HG03469 (cell line): Measurements from ENCODE around the gene LMCD1.

Source experiments
- ATAC-seq: cut with Tn5 transposase; IDR thresholded peaks from one replicate; pipeline ENCODE4 v1.9.1; 2021; ENCODE audit warnings: mild to moderate bottlenecking, moderate library complexity, moderate number of reproducible peaks; ENCODE audit not compliant: unreplicated experiment

LMCD1 gene

DNA sequence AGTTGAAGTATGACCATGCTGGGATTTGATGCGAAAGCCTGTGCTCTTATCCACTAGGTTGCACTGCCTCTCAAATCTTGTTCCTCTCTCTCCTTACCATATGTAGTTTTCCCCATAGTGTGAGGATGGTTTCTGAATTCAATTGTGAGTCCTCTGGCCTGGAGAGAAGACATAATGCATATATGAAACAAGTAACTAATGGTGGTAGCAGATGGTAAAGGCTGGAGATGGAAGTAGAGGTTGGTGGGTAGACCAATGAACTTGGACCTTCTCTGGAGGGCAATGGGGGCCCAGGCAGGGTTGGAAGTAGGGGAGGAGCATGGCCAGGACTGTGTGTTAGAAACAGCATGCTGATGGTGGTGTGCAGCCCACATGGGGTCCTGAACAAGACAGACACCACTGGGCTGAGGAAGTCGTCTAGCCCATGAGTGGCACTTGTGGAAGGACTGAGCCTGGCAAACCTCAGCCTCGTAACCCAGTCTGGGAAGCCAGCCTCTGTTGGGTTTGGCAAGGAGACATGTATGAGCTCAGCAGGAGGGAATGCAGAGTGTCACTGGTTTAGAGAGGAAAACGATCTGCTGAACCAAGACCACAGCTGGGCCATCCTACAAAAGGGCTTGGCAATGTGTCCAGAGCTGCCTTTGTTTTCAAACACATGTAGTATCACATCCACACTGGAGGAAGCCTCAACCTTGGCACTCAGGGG is 18.5 kb upstream of the LMCD1 start:
- no peak for ATAC-seq

- ATAC-seq, result no peak
Observed at GRCh38 chr3:8484409-8485140, 17.0 kb upstream of the LMCD1 start.

- no peak for ATAC-seq
Observed at GRCh38 chr3:8485141-8485870, 16.3 kb upstream of the LMCD1 start.

GRCh38 chr3:8485943-8486342 is 15.7 kb upstream of the LMCD1 start:
- no peak for ATAC-seq

- ATAC-seq, result no peak
Observed at GRCh38 chr3:8486434-8486833, 15.2 kb upstream of the LMCD1 start.

GRCh38 chr3:8486936-8487335 is 14.7 kb upstream of the LMCD1 start:
- no peak for ATAC-seq

DNA sequence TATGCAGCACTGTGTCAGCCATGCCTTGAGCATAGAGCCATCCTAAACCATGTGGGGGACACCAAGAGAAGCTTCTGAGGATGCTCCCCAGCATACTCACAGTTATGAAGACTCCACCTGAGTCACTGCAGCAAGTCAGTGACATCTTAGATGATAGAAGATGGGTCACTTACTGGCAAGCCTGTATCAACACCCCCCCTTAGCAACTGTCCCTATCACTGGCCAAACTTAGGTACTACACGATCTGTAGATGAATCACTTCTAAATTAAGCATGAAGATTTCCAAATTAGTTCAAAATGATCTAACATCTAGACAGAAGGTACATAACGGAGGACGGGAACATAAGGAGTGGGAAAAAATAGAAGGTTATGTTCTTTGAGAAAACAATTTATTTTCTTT is 13.2 kb upstream of the LMCD1 start:
- ATAC-seq, result no peak

GRCh38 chr3:8488877-8489276 is 12.7 kb upstream of the LMCD1 start:
- ATAC-seq, result no peak

DNA sequence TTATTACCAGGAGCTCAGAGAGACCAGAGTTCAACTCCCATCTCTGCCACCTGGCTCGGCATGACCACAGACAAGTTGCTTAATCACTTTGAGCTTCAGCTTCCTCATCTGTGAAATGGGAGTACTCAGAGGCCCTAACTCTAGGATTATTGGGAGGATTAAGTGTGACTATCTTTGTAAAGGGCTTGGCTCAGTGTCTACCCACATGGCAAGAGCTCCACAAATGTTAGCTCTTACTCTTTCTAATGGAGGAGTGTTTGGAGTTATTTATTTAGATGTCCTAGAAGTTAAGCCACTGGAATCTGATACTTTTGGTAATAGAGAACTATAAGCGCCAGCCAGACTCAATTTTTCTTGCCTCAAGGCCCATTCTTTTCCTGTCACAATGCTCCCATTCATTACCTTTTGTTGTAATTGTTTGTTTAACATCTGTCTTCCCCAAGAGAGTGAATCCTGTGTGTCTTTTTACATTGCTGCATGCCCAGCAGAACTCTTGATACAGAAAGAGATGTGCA is 12.3 kb upstream of the LMCD1 start:
- ATAC-seq, result no peak

GRCh38 chr3:8490079-8490552 is 11.5 kb upstream of the LMCD1 start:
- ATAC-seq, result no peak

DNA sequence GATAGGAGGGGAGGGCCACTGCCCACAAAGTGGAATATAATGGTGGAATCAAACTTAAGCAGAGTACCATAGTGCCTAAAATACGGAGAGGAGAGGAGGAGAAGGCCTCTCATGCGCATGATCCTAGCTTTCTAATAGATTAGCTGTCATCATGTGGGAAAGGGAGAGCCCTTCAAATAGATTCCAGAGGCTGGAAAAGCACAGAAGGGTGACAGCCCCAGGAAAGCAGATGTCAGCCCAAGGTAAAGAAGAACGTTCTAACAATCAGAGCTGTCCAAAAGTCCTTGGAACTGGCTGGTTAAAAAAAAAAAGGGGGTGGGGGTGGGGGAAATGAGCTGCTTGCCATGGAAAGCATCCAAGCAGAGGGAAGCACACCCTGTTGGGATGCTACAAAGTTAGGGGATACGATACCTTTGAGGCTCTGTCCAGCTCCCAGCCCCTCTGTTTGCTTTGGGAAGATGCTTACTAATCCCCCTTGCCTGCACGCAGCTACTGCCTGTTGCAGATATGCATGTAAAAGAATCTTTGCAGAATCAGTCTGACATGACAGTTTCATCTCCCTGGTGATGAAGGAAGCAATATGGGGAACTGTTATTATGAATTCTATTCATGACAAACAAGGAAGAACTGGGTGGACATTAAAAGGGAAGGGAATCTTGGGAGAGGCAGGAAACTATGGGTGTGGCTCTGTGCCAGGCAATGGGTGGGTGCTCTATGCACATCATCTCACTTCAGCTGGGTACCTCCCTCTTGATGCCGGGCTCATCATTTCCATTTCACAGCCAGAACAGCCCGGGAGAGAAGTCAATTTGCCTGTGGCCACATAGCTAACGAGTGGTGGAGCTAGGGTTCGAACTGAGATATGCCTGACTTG is 10.1 kb upstream of the LMCD1 start:
- ATAC-seq, result no peak

- ATAC-seq, result no peak
Observed at GRCh38 chr3:8492744-8493511, 8.7 kb upstream of the LMCD1 start.

- ATAC-seq, result no peak
Observed at GRCh38 chr3:8493744-8494143, 7.9 kb upstream of the LMCD1 start.

- no peak for ATAC-seq
Observed at GRCh38 chr3:8494327-8494726, 7.3 kb upstream of the LMCD1 start.

DNA sequence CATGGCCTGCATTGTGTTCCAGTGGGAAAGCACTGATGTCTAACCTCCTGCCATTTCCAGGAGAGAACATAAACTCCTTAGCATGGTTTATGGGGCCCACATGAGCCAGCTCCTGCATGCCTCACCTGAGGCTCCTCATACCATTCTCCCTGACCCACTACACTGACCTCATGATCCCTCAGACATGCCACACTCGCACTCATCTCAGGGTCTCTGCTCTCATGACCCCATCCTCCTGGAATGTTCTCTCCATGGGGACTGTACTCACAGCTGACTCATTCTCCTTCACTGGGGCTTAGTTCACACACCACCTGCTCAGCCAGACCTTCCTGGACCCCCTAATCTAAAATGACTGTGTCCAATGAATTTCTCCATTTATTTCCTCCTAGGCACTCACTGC is 4.0 kb upstream of the LMCD1 start:
- ATAC-seq, result no peak

DNA sequence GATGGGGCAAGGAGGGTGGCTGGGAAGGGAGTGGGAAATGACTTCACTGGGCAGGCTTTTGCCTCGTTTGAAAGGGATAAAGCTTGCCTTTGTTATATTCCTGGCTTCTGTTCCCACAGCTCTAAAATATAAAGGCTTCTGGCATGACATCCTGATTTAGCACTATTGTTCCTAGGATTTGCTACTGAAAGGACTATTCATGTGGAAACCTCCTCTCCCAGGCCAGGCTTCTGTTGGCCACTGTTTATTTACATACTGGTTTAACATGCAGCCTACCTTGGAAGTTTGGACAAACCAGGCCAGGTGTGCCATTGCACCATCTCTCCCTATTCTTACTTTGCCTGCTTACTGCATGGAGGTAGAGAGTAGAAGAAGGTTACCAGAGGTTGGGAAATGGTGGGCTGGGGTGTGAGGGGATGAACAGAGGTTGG is 2.4 kb upstream of the LMCD1 start:
- ATAC-seq, result no peak

- ATAC-seq, result no peak
Observed at GRCh38 chr3:8500319-8500988, 1.2 kb upstream of the LMCD1 start.

GRCh38 chr3:8500989-8501370 is 643 bp upstream of the LMCD1 start:
- ATAC-seq, result no peak

DNA sequence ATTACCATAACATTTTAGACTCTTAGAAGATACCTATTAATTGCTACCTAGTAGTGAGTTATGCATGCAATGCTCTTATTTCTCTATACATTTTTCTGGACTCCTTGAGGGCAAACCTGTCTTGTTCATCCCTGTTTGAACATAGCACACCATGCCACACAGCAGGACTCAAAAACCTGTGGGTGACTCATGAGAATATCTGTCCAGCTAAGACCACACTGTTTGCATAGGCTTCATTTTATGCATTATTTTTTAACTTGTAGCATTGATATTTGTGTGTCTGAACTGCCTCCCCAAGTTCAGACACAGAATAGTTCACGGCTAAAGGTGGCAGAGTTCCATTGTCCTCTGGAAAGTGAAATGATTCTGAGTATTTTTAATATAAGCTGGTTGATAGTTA is 1.8 kb downstream of the LMCD1 start:
- no peak for ATAC-seq
